ENCODE data around the gene NAT10.

DNA sequence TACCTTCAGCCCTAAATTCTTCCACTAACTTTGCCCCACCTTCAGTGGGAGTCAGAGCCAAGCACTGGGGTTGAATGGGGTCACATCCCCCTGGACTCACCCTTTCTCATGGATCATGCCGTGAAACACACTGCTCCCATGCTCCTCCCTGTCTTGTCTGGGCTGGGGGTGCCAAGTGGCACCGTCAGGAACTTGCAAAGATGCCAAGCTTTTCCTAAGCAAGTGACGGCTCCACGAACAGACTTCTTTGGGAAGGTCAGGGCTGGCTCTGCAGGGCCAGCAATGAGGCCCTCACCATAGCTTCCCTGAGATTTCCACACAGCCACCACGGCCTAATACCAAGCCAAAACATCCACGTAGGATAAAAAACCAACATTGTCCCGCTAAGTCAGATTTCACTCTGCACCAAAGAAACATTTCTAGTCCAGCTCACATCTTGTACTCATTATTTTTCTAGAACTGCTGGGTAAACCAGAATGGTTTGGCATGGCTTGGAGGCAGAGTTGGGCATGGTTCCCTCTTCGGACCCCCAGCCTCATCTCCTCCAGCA lies 76.5 kb downstream of the NAT10 start:
- TF ChIP-seq POLR2A (IDR thresholded peaks at IDR 0.05) (no peak), POLR2AphosphoS5 (IDR thresholded peaks at IDR 0.05) (no peak)

All from gastroesophageal sphincter (tissue), 2 donors.